ENCODE data around the gene CENPB. TPM values are rescaled to one million over a fixed set of nuclear protein-coding genes. Genes with fewer than 3 reads are reported as not detected.
A peak's percentile ranks its signal among the peaks of the same experiment; 100 is the strongest.

The CENPB gene
- total RNA-seq, 4 donors from 2014 or later, result 57.0 to 81.4 (median 66.4) TPM

DNA sequence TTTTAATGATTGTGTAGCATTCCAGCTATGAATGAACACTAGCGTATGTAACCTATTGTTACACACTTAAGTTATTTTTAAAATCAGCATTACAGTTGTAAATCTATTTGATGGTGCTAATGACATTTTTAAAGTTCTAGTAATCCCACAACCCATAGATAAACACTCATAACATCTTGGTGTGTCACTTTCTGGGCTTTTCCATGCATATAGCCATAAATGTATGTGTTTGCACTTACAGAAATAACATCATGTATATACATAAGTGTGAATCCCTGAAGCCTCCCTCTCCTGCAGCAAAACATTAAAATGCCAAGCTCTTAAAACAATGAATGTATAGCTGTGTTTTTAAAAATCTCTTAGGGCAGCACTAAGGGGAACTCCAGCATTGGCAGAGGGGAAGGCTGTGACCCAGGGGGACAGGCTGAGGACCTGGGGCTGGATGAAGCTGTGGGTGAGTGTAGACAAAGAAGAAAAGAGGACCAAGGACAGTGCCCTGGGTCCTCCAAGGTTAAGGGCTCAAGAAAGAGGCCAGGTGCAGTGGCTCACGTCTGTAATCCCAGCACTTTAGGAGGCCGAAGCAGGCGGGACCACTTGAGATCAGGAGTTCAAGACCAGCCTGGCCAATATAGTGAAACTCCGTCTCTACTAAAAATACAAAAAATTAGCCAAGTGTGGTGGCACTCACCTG lies 929 bp upstream of the CENPB start:
- Histone ChIP-seq H3K9me3 (no peaks in the 10 kb centered on the region), H3K36me3 (peaks cover 3% of the 10 kb centered on the region), H3K27ac (no peak overlapping the region), H3K4me1 (peaks cover 53% of the 10 kb centered on the region), H3K27me3 (no peaks in the 10 kb centered on the region), H3K4me3 (peak overlapping the region; percentile 66)
- no peak for TF ChIP-seq CTCF (IDR thresholded peaks at IDR 0.05)
- no peak for TF ChIP-seq POLR2AphosphoS5 (IDR thresholded peaks at IDR 0.05)
- no peak for TF ChIP-seq POLR2A (IDR thresholded peaks at IDR 0.05)
- no peak for TF ChIP-seq EP300 (IDR thresholded peaks at IDR 0.05)
- WGBS, result 71% methylated on average over 5 of the region's 5 CpGs
- no peak for DNase-seq (ENCODE audit: low spot score in 2 of 2)

- no CpG with 5 or more reads among the region's 35 CpGs for WGBS
- H3K36me3 ChIP-seq, result peaks cover 3% of the 10 kb centered on the region
- H3K4me3 ChIP-seq, result peak overlapping the region; percentile 66
- DNase-seq (ENCODE audit: low spot score in 2 of 2), result peak; percentile 79 to 83
- no peak for TF ChIP-seq EP300 (IDR thresholded peaks at IDR 0.05)
- TF ChIP-seq CTCF (IDR thresholded peaks at IDR 0.05), result no peak
- TF ChIP-seq POLR2A (IDR thresholded peaks at IDR 0.05), result no peak
- peak in 1 of 3 donors; percentile 43 for TF ChIP-seq POLR2AphosphoS5 (IDR thresholded peaks at IDR 0.05)
- no peaks in the 10 kb centered on the region for H3K9me3 ChIP-seq
- peak overlapping the region; percentile 86 for H3K27ac ChIP-seq
- peaks cover 67% of the 10 kb centered on the region for H3K4me1 ChIP-seq
- H3K27me3 ChIP-seq, result no peaks in the 10 kb centered on the region
Measured at GRCh38 chr20:3786126-3786484, 435 bp downstream of the CENPB start.

- no peaks in the 10 kb centered on the region for H3K9me3 ChIP-seq
- H3K4me1 ChIP-seq, result peaks cover 72% of the 10 kb centered on the region
- WGBS, result 38% methylated on average over 6 of the region's 79 CpGs
- H3K36me3 ChIP-seq, result peaks cover 3% of the 10 kb centered on the region
- DNase-seq (ENCODE audit: low spot score in 2 of 2), result peak in 1 of 2 donors; percentile 72
- H3K27me3 ChIP-seq, result no peaks in the 10 kb centered on the region
- peak overlapping the region; percentile 66 for H3K4me3 ChIP-seq
- TF ChIP-seq EP300 (IDR thresholded peaks at IDR 0.05) (no peak), CTCF (IDR thresholded peaks at IDR 0.05) (no peak), POLR2AphosphoS5 (IDR thresholded peaks at IDR 0.05) (no peak), POLR2A (IDR thresholded peaks at IDR 0.05) (no peak)
- peak overlapping the region; percentile 86 for H3K27ac ChIP-seq
Measured at GRCh38 chr20:3785240-3786125, 1.1 kb downstream of the CENPB start.

GRCh38 chr20:3784863-3785239 lies 1.7 kb downstream of the CENPB start:
- Histone ChIP-seq H3K4me1 (peaks cover 72% of the 10 kb centered on the region), H3K27me3 (no peaks in the 10 kb centered on the region), H3K9me3 (no peaks in the 10 kb centered on the region), H3K36me3 (peaks cover 3% of the 10 kb centered on the region), H3K27ac (peak overlapping the region; percentile 86), H3K4me3 (peak overlapping the region; percentile 66)
- 63% methylated on average over 6 of the region's 6 CpGs for WGBS
- DNase-seq (ENCODE audit: low spot score in 2 of 2), result no peak
- TF ChIP-seq CTCF (IDR thresholded peaks at IDR 0.05) (no peak), POLR2AphosphoS5 (IDR thresholded peaks at IDR 0.05) (no peak), EP300 (IDR thresholded peaks at IDR 0.05) (no peak), POLR2A (IDR thresholded peaks at IDR 0.05) (no peak)
